HG02798 (cell line): ENCODE measurements around the gene CDHR5.

Experiments used
- ATAC-seq: cut with Tn5 transposase; IDR thresholded peaks from one replicate; pipeline ENCODE4 v1.9.1; 2021; ENCODE audit warnings: mild to moderate bottlenecking; ENCODE audit not compliant: unreplicated experiment, poor library complexity

The CDHR5 gene

GRCh38 chr11:645536-645935 is 20.8 kb upstream of the CDHR5 start:
- no peak for ATAC-seq

GRCh38 chr11:643849-644738 is 19.3 kb upstream of the CDHR5 start:
- no peak for ATAC-seq

- ATAC-seq: no peak
Measured at GRCh38 chr11:643366-643765, 18.6 kb upstream of the CDHR5 start.

GRCh38 chr11:641806-642370 is 17.1 kb upstream of the CDHR5 start:
- no peak for ATAC-seq

GRCh38 chr11:640021-640706 is 15.4 kb upstream of the CDHR5 start:
- no peak for ATAC-seq

GRCh38 chr11:639332-639955 is 14.7 kb upstream of the CDHR5 start:
- ATAC-seq: no peak

- no peak for ATAC-seq
Measured at GRCh38 chr11:638631-639331, 14.0 kb upstream of the CDHR5 start.

GRCh38 chr11:637593-638521 is 13.1 kb upstream of the CDHR5 start:
- ATAC-seq: no peak

GRCh38 chr11:637333-637592 is 12.5 kb upstream of the CDHR5 start:
- ATAC-seq: no peak

- no peak for ATAC-seq
Measured at GRCh38 chr11:636511-637332, 12.0 kb upstream of the CDHR5 start, which contains the start of gene DRD4. TSS of gene DRD4 (plus strand) at chr11:637269. CDS start at chr11:637305, 36 bp downstream.

- no peak for ATAC-seq
Measured at GRCh38 chr11:635945-636510, 11.3 kb upstream of the CDHR5 start.

- no peak for ATAC-seq
Measured at GRCh38 chr11:630871-631270, 6.1 kb upstream of the CDHR5 start.

- no peak for ATAC-seq
Measured at GRCh38 chr11:629237-629583, 4.5 kb upstream of the CDHR5 start.

GRCh38 chr11:628056-628455 is 3.3 kb upstream of the CDHR5 start:
- no peak for ATAC-seq

GRCh38 chr11:627308-627576 is 2.5 kb upstream of the CDHR5 start:
- ATAC-seq: no peak

- no peak for ATAC-seq
Measured at GRCh38 chr11:626475-627307, 1.9 kb upstream of the CDHR5 start, which contains the start of gene SCT. TSS of gene SCT (minus strand) at chr11:627181. CDS start at chr11:627143, 38 bp downstream.

GRCh38 chr11:625636-626268 is 997 bp upstream of the CDHR5 start:
- no peak for ATAC-seq
